ENCODE results near the gene ITIH1. TPM values are rescaled to one million over a fixed set of nuclear protein-coding genes. Genes with fewer than 3 reads are reported as not detected.

ITIH1 gene
- polyA plus RNA-seq, 4 donors: 0.05 to 0.56 (median 0.22) TPM; not detected in 1

GRCh38 chr3:52835766-52836470 lies 58.5 kb downstream of the ITIH1 start:
- DNase-seq (ENCODE audit: low read depth in 4 of 4, low spot score in 3 of 4): no peak

- DNase-seq (ENCODE audit: low read depth in 4 of 4, low spot score in 3 of 4): no peak
Observed at GRCh38 chr3:52836471-52836845, 59.1 kb downstream of the ITIH1 start.

DNA sequence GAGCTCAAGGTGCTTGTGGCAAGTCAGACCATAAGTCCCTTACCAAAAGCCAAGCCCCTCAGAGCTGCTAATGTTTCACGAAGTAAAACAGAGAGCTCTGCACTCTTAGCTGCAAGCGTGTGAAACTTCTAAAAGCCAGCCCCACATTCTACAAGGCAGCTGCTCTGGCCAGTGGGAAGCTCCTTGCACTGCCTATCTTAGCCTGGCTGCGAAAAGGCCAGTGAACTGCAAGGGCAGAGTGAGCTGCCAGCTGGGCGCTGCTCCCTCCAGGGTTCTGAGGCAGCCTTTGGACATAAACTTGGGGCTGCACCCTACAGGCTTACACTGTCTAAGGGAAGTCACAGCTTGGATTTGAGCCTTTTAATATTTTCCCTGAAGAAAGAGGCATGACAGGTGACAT lies 59.6 kb downstream of the ITIH1 start:
- DNase-seq (ENCODE audit: low read depth in 4 of 4, low spot score in 3 of 4): no peak

- no peak for DNase-seq (ENCODE audit: low read depth in 4 of 4, low spot score in 3 of 4)
Observed at GRCh38 chr3:52838561-52839267, 61.3 kb downstream of the ITIH1 start.

DNA sequence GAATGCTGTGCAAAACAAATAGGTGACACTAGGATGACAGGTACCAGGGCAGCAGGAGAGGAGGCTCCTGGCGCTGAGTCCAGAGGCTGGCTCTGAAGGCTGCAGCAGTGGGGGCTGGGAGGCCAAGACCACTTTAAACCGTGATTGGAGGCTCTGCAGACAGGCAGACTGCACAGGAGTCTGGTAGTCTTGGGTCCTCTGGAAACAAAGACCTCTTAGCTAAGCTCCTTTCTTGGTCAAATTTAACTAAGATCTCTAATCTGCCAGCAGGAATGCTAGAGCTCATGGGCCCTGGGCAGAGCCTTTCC lies 61.8 kb downstream of the ITIH1 start:
- DNase-seq (ENCODE audit: low read depth in 4 of 4, low spot score in 3 of 4): no peak

GRCh38 chr3:52839892-52840545 lies 62.6 kb downstream of the ITIH1 start:
- no peak for DNase-seq (ENCODE audit: low read depth in 4 of 4, low spot score in 3 of 4)

- no peak for DNase-seq (ENCODE audit: low read depth in 4 of 4, low spot score in 3 of 4)
Observed at GRCh38 chr3:52841211-52841980, 64.0 kb downstream of the ITIH1 start.

Other genes starting within 250 kb of the ITIH1 start
- gene NT5DC2, start 243.7 kb upstream of the ITIH1 start, polyA plus RNA-seq (ENCODE audit: insufficient read length in 4 of 4): 100 to 1,000 TPM; 130 to 160 (median 147) TPM
- 10 to 100 TPM; 15.2 to 24.7 (median 18.3) TPM for gene UQCC5, start 241.0 kb upstream of the ITIH1 start, polyA plus RNA-seq (ENCODE audit: insufficient read length in 4 of 4)
- gene PBRM1, start 91.7 kb upstream of the ITIH1 start, polyA plus RNA-seq (ENCODE audit: insufficient read length in 4 of 4): 10 to 100 TPM; 55.6 to 67.0 (median 64.2) TPM
- 100 to 1,000 TPM in 2 of 4 donors, 10 to 100 TPM in 2; 84.9 to 105 (median 100) TPM for gene GNL3, start 91.6 kb upstream of the ITIH1 start, polyA plus RNA-seq (ENCODE audit: insufficient read length in 4 of 4)
- 100 to 1,000 TPM; 122 to 141 (median 138) TPM for gene GLT8D1, start 71.8 kb upstream of the ITIH1 start, polyA plus RNA-seq (ENCODE audit: insufficient read length in 4 of 4)
- 100 to 1,000 TPM; 166 to 185 (median 175) TPM for gene SPCS1, start 71.5 kb upstream of the ITIH1 start, polyA plus RNA-seq (ENCODE audit: insufficient read length in 4 of 4)
- 10 to 100 TPM; 23.0 to 27.6 (median 25.6) TPM for gene NEK4, start 6.7 kb upstream of the ITIH1 start, polyA plus RNA-seq (ENCODE audit: insufficient read length in 4 of 4)
- gene ITIH3, start 17.2 kb downstream of the ITIH1 start, polyA plus RNA-seq (ENCODE audit: insufficient read length in 4 of 4): 1 to 10 TPM; 4.8 to 6.0 (median 5.6) TPM
- 1 to 10 TPM; 5.2 to 7.3 (median 6.9) TPM for gene ITIH4, start 53.1 kb downstream of the ITIH1 start, polyA plus RNA-seq (ENCODE audit: insufficient read length in 4 of 4)
- 1 to 10 TPM in 1 of 4 donors, under 1 TPM in 2, not detected in 1; 0.60 to 1.0 (median 0.62) TPM for gene MUSTN1, start 57.4 kb downstream of the ITIH1 start, polyA plus RNA-seq (ENCODE audit: insufficient read length in 4 of 4)
- gene STIMATE, start 119.9 kb downstream of the ITIH1 start, polyA plus RNA-seq (ENCODE audit: insufficient read length in 4 of 4): 10 to 100 TPM; 13.4 to 15.8 (median 14.5) TPM

Measured in right renal pelvis (tissue), 4 donors.